Natural killer cell (primary cell): ENCODE data around the gene DCHS2. TPM values are rescaled to one million over a fixed set of nuclear protein-coding genes. Genes with fewer than 3 reads are reported as not detected.

Source experiments
- total RNA-seq, 4 donors: library from RNA; stranded (reverse); fragments of 120-200 nt in 1 of 4; gene quantifications; one replicate each; pipeline versions ENCODE4 v1.2.3 to v1.2.4, GENCODE V29; 2013 to 2022

Gene DCHS2
- total RNA-seq, 3 donors from 2014 or later (not counting 1 experiment from before 2014, with no cell fraction given), result not detected

Other genes starting within 250 kb of the DCHS2 start
- 10 to 100 TPM; 46.1 to 62.3 (median 54.6) TPM for gene PLRG1, start 58.6 kb upstream of the DCHS2 start, total RNA-seq
- not detected for gene FGB, start 71.2 kb upstream of the DCHS2 start, total RNA-seq
- gene FGA, start 98.9 kb upstream of the DCHS2 start, total RNA-seq, result not detected
- gene FGG, start 120.9 kb upstream of the DCHS2 start, total RNA-seq, result not detected